Kidney (tissue), 14 donors: ENCODE measurements around the gene TLL2. TPM values are rescaled to one million over a fixed set of nuclear protein-coding genes. Genes with fewer than 3 reads are reported as not detected.

ENCODE experiments used
- DNase-seq, 5 donors: peaks; one replicate each; pipeline ENCODE4 v3.0.0-alpha.2; 2013 to 2020
- FAIRE-seq: peaks from 2 replicates; lab custom pipeline; 2012; peaks lifted over from hg19 to GRCh38; lab: Jason Lieb, UNC
- H3K27ac ChIP-seq, 2 donors: one replicate each; pipeline ENCODE4 v1.7.0; 2013; ENCODE audit warnings: low read depth in 2 of 2, low read length in 2 of 2, inconsistent platforms in 1 of 2
- H3K27me3 ChIP-seq: one replicate; pipeline ENCODE4 v1.7.1; 2013; ENCODE audit warnings: low read length, inconsistent platforms; ENCODE audit not compliant: control insufficient read depth, insufficient read depth
- H3K36me3 ChIP-seq, 3 donors: one replicate each; pipeline versions ENCODE4 v1.7.0 to v1.7.1; 2013; ENCODE audit warnings: low read length in 3 of 3, control low read depth in 1 of 3, inconsistent platforms in 1 of 3; ENCODE audit not compliant: insufficient read depth in 3 of 3, control insufficient read depth in 2 of 3
- H3K4me1 ChIP-seq, 3 donors: one replicate each; pipeline versions ENCODE4 v1.7.0 to v1.7.1; 2013; ENCODE audit warnings: low read length in 3 of 3, inconsistent platforms in 1 of 3, low read depth in 1 of 3; ENCODE audit not compliant: control insufficient read depth in 2 of 3, insufficient read depth in 2 of 3
- H3K4me3 ChIP-seq, 3 donors: one replicate each; pipeline versions ENCODE4 v1.7.0 to v1.8.1; 2013; ENCODE audit warnings: low read length in 3 of 3, control low read depth in 1 of 3, inconsistent platforms in 1 of 3
- H3K9ac ChIP-seq, 3 donors: one replicate each; pipeline versions ENCODE4 v1.7.0 to v1.7.1; 2013; ENCODE audit warnings: low read length in 3 of 3, control low read depth in 1 of 3, inconsistent platforms in 1 of 3
- H3K9me3 ChIP-seq, 3 donors: one replicate each; pipeline versions ENCODE4 v1.7.0 to v1.7.1; 2013; ENCODE audit warnings: low read length in 3 of 3, control low read depth in 1 of 3, inconsistent platforms in 1 of 3; ENCODE audit not compliant: control insufficient read depth in 2 of 3, insufficient read depth in 1 of 3
- CTCF ChIP-seq: IDR thresholded peaks from 3 replicates; pipeline ENCODE4 v1.5.1; 2012; ENCODE audit warnings: mild to moderate bottlenecking, moderate library complexity, borderline replicate concordance; ENCODE audit not compliant: insufficient read depth; ENCODE audit errors: extremely low read depth
- intact Hi-C: fragments of 100-400 bp; cut with DNase I; formaldehyde crosslinking; loops from one replicate; pipeline ENCODE4 v1.11.1; 2022
- polyA plus RNA-seq: library from polyadenylated mRNA; stranded (reverse); fragments of 350-450 nt; fragmentation: Illumina TruSeq; extraction: RNeasy Lipid Tissue Mini Kit (QIAGEN cat#74804); gene quantifications from one replicate; pipeline ENCODE4 v1.2.3, GENCODE V29; 2014; ENCODE audit warnings: low read depth, low replicate concordance; ENCODE audit not compliant: insufficient read depth
- total RNA-seq: library from RNA; stranded (reverse); fragmentation: NEBNext Ultra II Directional; extraction: Animal tissue kit (Norgen Biotek cat#: 25700); gene quantifications from one replicate; pipeline ENCODE4 v1.2.1, GENCODE V29; 2021
- donor health status: control.
- donor health status: control.
- donor health status: control.
- donor health status: control.
- donor health status: control.
- donor health status: DM: yes; HTN: yes; CAD: no.
- donor health status: Normal renal cell carcinoma (clear cell type).

TLL2 gene
- total and polyA plus RNA-seq, 2 donors from 2014 or later: 0.39 to 0.98 TPM

- no peak for TF ChIP-seq CTCF
- intact Hi-C loops: no loop called here
- H3K27ac ChIP-seq: no peak overlapping the region
- FAIRE-seq: no peak
- no peaks in the 10 kb centered on the region for H3K9me3 ChIP-seq
- no peaks in the 10 kb centered on the region for H3K36me3 ChIP-seq
- DNase-seq: no peak
- no peaks in the 10 kb centered on the region for H3K27me3 ChIP-seq
- no peak overlapping the region for H3K4me3 ChIP-seq
- H3K9ac ChIP-seq: no peak overlapping the region
- H3K4me1 ChIP-seq: no peaks in the 10 kb centered on the region
Measured at GRCh38 chr10:96327462-96327861, 186.3 kb downstream of the TLL2 start.

- H3K27ac ChIP-seq: no peak overlapping the region
- no peak overlapping the region for H3K4me3 ChIP-seq
- no peak overlapping the region for H3K9ac ChIP-seq
- no peaks in the 10 kb centered on the region for H3K4me1 ChIP-seq
- no peak for TF ChIP-seq CTCF
- no peaks in the 10 kb centered on the region for H3K9me3 ChIP-seq
- H3K36me3 ChIP-seq: no peaks in the 10 kb centered on the region
- intact Hi-C loops: no loop called here
- FAIRE-seq: no peak
- DNase-seq: no peak
- H3K27me3 ChIP-seq: no peaks in the 10 kb centered on the region
Measured at GRCh38 chr10:96325719-96326373, 187.9 kb downstream of the TLL2 start.

- Histone ChIP-seq H3K4me1 (no peaks in the 10 kb centered on the region), H3K9me3 (no peaks in the 10 kb centered on the region), H3K9ac (no peak overlapping the region), H3K36me3 (no peaks in the 10 kb centered on the region), H3K27me3 (no peaks in the 10 kb centered on the region), H3K4me3 (no peak overlapping the region), H3K27ac (no peak overlapping the region)
- DNase-seq (no peak), FAIRE-seq (no peak)
- intact Hi-C loops: no loop called here
- TF ChIP-seq CTCF: no peak
Measured at GRCh38 chr10:96324447-96324846, 189.3 kb downstream of the TLL2 start.

- intact Hi-C loops: no loop called here
- DNase-seq (no peak), FAIRE-seq (no peak)
- Histone ChIP-seq H3K9me3 (no peaks in the 10 kb centered on the region), H3K4me1 (no peaks in the 10 kb centered on the region), H3K27me3 (no peaks in the 10 kb centered on the region), H3K9ac (no peak overlapping the region), H3K4me3 (no peak overlapping the region), H3K27ac (no peak overlapping the region), H3K36me3 (no peaks in the 10 kb centered on the region)
- TF ChIP-seq CTCF: no peak
Measured at GRCh38 chr10:96322275-96322674, 191.5 kb downstream of the TLL2 start.
